ENCODE measurements around the gene CDK14.
"Not testable (repeated sequence)": the region's sequence is repeated elsewhere in the genome, so short reads cannot be mapped to it uniquely, and the experiment has no call there.

CDK14 gene

GRCh38 chr7:90723866-90724265 lies 127.7 kb downstream of the CDK14 start:
- DNase-seq = no peak

- DNase-seq = no peak
These were observed 130.0 kb downstream of the CDK14 start for GRCh38 chr7:90726120-90726519.

DNA sequence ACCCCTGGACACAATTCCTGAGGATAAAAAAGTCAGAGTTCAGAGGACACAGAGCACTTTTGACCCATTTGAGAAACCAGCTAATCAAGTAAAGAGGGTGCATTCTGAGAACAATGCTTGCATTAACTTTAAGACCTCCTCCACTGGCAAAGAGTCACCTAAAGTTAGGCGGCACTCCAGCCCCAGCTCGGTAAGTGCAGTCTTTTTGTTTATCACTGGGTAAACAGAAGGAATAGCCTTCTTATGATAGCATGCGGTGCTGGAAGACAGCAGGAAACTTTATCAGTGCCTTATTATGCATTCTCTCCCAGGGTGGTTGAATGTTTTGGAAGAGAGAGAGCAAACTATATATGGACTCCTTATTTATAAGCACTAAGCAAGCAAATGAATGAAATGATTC lies 130.5 kb downstream of the CDK14 start:
- no peak for DNase-seq

DNA sequence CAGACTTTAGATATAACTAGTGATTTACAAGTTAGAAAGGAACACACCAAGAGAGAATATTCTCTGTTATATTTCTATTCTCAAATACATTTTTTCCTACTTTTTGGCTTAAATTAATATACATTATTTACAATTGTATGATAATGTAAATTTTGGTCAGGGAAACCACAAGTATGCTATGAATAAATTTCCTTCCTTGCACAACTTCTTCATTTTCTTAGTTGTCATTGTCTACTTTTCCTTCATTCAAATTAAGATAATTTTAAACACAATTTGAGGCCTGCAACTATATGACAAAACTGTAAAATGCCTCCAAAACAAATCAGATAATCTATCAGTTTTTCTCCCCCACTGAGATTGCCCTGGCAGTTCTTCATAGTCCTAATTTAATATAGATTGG lies 131.3 kb downstream of the CDK14 start:
- no peak for DNase-seq

- no peak for DNase-seq
These were observed 132.4 kb downstream of the CDK14 start for GRCh38 chr7:90728568-90728967.

- not testable (repeated sequence) for DNase-seq
These were observed 139.6 kb downstream of the CDK14 start for GRCh38 chr7:90735611-90736280.

DNA sequence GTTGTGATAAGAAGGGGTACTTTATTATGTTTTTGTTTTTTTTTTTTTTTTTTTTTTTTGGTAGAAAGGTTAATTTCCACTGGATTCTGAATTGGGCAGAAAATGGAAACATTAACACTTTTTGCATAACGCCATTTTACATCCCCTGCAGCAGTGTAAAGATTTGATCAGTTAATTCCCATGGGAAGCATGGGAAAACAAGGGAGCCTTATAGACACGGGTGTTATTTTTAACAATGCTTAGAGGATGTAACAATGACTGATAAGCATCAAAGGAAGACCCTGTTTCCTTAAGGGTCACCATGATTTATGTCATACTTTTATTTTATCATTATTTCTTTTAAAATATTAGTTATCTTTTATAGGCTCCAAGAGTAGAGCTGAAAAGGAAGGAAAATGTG lies 140.2 kb downstream of the CDK14 start:
- no peak for DNase-seq

- DNase-seq = no peak
These were observed 141.1 kb downstream of the CDK14 start for GRCh38 chr7:90736968-90737939.

DNA sequence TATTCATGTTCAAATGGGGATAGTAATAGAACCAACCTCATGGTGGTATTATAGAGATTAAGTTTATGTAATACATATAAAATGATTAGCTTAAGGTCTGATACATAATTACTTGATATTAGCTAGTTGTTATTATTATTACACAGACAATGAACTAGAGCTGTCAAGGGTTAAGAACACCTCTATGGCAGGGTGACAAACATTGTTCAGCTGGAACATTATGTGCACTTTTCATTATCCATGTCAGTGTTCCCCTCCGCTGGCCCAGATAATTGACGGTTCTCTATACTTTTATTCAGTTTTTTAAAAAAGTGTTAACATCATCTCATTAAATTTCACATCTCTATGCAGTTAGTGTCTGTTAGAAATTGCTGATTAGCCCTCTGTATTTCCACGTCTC lies 142.1 kb downstream of the CDK14 start:
- DNase-seq = no peak

GRCh38 chr7:90739716-90740115 lies 143.6 kb downstream of the CDK14 start:
- no peak for DNase-seq

GRCh38 chr7:90740386-90740785 lies 144.3 kb downstream of the CDK14 start:
- DNase-seq = no peak

- no peak for DNase-seq
These were observed 147.5 kb downstream of the CDK14 start for GRCh38 chr7:90743626-90744025.

GRCh38 chr7:90747516-90747915 lies 151.4 kb downstream of the CDK14 start:
- DNase-seq = no peak

GRCh38 chr7:90749262-90749661 lies 153.1 kb downstream of the CDK14 start:
- DNase-seq = no peak

DNA sequence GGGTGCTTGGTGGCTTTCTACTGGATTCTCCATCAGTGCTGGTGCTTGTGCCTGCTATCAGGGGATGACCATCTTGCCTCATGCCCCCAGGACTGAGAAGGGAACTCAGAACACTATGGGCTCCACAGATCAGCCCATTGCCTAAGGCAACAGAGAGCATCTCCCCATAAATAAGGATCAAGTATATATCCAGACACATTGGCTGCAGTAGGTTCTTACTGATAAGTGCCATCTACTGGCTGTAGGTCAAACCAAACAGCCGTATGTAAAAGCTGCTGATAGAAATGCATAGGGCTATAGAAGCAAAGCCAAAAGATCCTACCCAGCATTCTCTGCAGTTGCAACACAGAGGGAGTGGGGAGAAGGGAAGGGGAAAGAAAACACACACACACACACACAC lies 153.7 kb downstream of the CDK14 start:
- no peak for DNase-seq

DNA sequence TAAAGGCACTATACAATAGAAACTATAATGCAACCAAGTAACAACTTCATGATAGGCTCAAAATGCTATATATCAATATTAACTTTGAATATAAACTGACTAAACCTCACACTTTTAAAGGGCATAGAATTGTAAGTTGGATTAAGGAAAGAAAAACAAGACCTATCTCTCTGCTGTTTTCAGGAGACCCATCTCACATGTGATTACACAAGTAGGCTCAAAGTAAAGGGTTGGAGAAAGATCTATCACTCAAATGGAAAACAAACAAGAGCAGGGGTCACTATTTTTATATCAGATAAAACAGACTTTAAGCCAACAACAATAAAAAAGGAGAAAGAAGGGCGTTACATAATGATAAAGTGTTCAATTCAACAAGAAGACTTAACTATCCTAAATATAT lies 155.5 kb downstream of the CDK14 start:
- no peak for DNase-seq

GRCh38 chr7:90752051-90752450 lies 155.9 kb downstream of the CDK14 start:
- no peak for DNase-seq

- no peak for DNase-seq
These were observed 158.9 kb downstream of the CDK14 start for GRCh38 chr7:90755041-90755440.

DNA sequence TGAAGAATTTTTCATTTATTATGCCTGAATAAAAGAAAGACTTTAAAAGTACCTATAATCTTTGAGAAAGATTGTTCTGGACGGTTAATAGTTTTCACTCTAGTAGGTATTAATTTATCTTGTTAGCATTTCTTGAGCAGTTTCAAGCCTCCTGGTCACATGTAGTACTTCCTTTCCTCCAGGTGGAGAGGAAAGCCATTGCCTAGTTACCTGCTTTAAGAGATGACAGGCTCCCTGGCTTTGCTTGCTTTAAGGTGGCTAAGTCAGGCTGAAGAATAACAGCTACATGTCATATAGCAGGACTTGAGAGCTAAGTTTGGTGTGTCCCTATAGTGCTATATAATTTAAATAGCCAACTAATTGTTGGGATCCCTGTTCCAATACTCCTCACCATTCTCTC lies 160.2 kb downstream of the CDK14 start:
- DNase-seq = no peak

DNA sequence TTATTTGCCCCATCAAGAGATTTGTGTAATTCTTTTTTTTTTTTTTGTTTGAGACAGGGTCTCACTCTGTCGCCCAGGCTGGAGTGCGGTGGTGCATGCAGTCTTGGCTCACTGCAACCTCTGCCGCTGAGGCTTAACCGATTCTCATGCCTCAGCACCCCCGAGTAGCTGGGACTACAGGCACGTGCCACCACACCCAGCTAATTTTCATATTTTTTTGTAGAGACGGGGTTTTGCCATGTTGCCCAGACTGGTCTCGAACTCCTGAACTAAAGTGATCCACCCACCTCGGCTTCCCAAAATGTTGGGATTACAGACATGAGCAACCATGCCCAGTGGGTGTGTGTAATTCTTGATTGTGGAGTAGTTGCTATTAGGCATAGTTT lies 161.4 kb downstream of the CDK14 start:
- DNase-seq = not testable (repeated sequence)

GRCh38 chr7:90758933-90759562 lies 162.9 kb downstream of the CDK14 start:
- DNase-seq = no peak

DNA sequence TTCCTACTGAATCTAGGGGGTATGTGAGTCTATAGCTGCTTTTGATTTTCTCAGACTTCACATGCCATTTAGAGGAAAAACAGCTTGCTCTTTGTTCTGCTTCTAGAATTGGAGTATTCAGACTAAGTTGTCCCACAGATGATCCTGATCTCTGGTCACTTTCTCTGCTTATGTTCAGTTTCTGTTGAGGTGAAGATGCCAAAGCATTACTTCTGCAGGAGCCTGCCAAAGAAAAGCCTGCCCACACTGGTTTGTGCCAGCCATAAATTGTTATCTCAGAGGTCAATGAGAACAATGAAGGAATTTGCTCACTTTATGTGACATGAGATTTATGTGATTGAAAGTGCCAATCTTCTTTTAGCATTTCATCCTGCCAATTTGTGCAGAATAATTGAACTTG lies 163.6 kb downstream of the CDK14 start:
- DNase-seq = no peak

GRCh38 chr7:90760892-90761291 lies 164.8 kb downstream of the CDK14 start:
- no peak for DNase-seq

DNA sequence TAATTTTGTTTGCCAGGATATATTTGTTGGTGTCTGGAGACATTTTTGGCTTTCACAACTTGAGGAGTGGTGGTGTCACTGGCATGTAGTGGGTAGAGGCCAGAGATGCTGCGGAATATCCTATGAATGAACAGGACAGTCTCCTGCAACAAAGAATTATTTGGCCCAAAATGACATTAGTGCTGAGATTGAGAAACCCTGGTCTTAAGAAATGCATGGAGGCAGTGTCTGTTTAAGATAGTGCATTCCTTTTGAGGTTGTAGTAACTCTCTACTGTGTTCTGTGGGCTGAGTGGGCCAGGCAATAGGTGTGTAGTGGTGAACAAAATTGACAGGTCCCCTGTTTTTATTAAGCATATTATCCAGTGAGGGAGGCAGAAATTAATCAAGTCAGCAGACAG lies 165.5 kb downstream of the CDK14 start:
- DNase-seq = no peak
